GM21723 (cell line): ENCODE results near the gene KBTBD7.

Source experiments
- ATAC-seq: cut with Tn5 transposase; IDR thresholded peaks from one replicate; pipeline ENCODE4 v1.9.1; 2021; ENCODE audit warnings: mild to moderate bottlenecking, moderate library complexity; ENCODE audit not compliant: unreplicated experiment

KBTBD7 gene

DNA sequence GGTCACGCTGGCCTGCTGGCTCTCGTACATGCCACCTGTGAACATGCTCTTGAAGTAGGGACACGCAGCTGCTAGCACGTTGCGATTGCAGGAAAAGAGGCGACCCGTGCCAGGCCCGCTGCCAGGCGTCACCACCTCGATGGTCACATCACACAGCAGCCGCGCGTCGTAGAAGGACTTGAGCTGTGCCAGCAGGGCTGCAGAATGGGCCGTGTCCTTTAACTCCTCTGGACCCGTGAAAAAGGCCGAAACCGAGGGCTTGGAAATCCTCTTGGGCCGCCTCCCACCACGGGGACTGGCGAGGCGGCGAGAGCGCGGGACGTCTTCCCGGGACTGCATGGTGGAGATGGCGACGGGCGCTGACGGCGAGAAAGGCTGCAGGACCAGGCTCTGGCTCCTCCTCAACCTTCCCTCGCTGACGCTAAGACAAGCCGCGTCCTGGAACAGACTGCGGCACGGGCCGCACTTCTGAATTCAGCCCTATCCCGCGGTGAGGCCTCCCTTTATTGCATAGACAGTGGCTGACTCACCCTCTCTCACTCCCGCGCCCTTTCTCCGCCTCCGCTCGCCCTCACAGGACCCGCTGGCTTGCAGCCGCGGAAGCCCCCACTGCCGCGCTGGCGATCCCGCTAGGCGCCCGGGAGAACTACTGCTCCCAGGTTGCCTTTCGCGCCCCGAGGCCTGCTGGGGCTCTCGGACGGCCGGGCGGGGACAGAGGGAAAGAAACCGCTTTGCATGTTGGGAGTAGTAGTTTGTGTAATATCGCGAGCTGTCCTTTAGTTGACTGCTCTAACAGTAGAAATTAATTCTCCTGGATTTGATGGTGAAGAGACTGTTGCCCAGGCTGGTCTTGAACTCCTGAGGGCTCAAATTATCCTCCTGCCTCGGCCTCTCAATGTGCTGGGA is at the start of gene KBTBD7:
Gene KBTBD7, minus strand, starts transcription at position 651 of the 906 bp plus-strand sequence. Its CDS starts 312 bp downstream, at position 339.
- peak; percentile 96 for ATAC-seq

GRCh38 chr13:41241626-41242025 is 47.3 kb upstream of the KBTBD7 start:
- no peak for ATAC-seq

DNA sequence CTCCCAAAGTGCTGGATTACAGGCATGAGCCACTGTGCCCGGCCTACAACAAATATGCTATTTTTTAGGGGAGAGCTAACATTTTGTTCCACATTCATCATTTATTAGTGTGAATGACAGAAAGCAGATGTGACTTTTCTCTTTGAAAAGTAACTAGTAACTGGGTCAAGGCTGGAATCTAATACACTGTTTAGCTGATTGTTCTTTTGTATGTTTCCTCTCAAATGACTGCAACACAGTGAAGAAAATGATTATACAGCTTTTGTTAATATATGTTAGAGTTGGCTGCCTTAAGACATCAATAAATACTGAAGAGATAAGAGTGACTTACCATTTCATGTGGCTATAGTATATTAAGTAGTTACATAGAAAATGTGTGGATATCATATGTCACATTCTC is 42.0 kb upstream of the KBTBD7 start:
- ATAC-seq: no peak

DNA sequence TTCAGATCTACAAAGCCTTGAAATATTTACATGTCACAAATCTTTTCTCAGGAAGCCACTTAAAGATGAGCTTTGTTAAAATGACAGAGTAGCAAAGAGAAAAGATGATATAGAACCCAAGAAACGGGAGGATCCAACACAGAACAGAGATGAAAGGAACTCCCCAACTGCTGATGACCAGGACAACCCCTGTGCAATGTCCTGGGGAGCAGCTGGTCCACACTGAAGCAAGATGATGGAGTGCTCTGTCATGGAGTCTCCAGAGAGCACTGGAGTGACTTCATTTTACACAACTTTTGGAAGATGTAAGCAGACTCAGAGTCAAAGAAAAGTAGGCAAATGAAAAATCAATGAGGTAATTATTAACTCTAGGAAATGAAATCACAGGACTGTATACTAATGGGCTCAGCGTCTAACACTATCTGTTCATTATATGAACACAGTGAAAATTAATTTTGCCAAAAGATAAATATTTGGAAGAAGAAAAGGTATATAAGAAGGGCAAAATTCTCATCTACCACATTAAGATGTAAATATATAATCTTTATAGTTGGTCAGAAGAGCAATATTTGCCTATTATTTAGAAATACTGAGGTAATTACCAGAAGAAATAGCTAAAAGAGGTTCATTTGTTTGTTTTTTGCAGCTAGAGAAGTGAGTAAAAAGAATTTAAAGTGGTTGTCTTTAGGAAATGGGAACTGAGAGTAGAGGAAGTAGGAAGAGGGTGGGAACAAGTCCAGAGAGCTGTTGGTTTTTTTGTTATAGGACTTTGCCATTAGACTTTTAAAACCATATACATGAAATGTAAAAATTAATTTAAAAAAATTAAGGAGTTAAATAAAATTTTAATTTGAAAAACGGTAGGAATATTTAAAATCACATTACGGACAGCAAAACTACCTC is 38.5 kb upstream of the KBTBD7 start:
- ATAC-seq: no peak

DNA sequence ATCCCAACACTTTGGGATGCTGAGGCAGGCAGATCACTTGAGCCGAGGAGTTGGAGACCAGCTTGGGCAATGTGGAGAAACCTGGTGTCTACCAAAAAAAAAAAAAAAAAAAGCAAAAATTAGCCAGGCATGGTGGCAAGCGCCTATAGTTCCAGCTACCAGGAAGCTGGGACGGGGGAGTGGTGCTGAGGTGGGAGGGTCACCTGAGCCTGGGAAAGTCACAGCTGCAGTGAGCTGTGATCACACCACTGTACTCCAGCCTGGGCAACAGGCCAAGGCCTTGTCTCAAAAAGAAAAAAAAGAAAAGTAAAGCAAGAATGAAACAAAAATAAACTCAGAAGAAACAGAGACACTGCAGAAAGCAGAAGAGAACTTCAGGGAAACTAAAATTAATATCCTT is 37.4 kb upstream of the KBTBD7 start:
- no peak for ATAC-seq

DNA sequence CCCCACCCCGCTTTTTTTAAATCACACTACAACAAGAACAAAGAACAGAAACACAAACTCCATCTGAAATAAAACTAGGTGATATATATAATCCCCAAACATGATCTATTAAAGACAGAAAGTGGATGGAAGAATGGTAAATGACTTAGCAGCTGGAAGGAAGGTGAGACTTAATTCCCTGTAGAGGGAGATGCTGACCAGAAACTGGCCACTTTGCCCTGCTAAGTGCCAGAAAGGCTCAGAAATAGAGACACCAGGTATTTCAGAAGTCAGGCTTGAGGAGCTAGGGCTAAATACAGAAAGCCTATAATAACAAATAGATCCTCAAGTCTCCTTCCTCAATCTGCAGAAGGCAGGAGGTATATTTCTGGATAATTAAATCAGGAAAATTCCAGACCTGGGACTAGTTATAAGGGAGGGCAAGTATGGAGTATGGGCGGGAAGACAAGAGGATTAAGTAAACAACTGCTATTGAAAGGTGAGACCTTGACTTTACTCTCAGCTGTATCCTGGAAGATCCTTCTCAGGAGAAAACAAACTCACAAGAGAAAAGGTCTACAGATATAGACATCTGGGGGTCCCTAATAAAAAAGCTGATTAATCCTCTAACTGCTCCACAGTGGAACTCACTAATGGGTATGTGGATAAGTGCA is 36.8 kb upstream of the KBTBD7 start:
- no peak for ATAC-seq

- ATAC-seq: no peak
Observed at GRCh38 chr13:41229356-41229755, 35.0 kb upstream of the KBTBD7 start.

- no peak for ATAC-seq
Observed at GRCh38 chr13:41224113-41225110, 30.0 kb upstream of the KBTBD7 start.

- peak; percentile 86 for ATAC-seq
Observed at GRCh38 chr13:41222259-41222852, 28.0 kb upstream of the KBTBD7 start.

- ATAC-seq: no peak
Observed at GRCh38 chr13:41220401-41220800, 26.0 kb upstream of the KBTBD7 start.

DNA sequence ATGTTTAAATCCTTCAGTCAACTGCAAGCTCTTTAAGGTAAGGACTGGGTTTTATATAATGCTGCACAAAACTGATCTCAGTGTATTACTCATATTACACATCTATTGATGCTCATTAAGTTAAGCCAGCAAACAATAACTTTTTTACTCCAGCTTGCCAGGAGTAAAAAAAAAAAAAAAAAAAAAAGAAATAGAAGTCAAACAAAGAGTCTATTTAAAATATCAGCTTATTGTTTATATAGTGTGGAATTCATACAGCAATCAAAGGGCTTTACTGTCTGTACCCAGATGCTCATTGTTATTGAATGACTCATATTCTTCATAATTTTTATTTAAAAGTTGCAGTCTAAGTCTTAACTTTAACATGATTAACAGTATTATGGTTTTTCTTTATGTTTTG is 21.8 kb upstream of the KBTBD7 start:
- ATAC-seq: no peak

- ATAC-seq: no peak
Observed at GRCh38 chr13:41213919-41214318, 19.6 kb upstream of the KBTBD7 start.

- no peak for ATAC-seq
Observed at GRCh38 chr13:41213316-41213715, 18.9 kb upstream of the KBTBD7 start.

- ATAC-seq: no peak
Observed at GRCh38 chr13:41212881-41213280, 18.5 kb upstream of the KBTBD7 start.

GRCh38 chr13:41211062-41211461 is 16.7 kb upstream of the KBTBD7 start:
- no peak for ATAC-seq

DNA sequence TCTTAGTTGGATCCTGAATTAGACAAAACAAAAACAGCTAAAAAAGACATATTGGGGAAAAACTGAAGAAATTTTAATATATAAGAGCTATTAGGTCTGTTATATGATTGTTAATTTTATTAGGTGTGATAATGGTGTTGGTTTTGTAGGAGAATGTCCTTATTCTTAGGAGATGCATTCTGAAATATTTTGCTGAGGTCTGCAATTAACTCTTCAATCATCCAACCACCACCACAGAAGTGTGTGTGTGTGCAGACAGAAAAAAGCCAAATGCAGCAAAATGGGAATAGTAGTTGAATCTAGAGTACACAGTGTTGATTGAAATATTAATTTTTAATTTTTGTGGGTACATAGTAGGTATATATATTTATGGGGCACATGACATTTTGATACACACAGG is 12.1 kb upstream of the KBTBD7 start:
- no peak for ATAC-seq

GRCh38 chr13:41203810-41204209 is 9.4 kb upstream of the KBTBD7 start:
- ATAC-seq: no peak

GRCh38 chr13:41200126-41200525 is 5.8 kb upstream of the KBTBD7 start:
- ATAC-seq: no peak

- ATAC-seq: peak; percentile 64
Observed at GRCh38 chr13:41199526-41199925, 5.2 kb upstream of the KBTBD7 start.

DNA sequence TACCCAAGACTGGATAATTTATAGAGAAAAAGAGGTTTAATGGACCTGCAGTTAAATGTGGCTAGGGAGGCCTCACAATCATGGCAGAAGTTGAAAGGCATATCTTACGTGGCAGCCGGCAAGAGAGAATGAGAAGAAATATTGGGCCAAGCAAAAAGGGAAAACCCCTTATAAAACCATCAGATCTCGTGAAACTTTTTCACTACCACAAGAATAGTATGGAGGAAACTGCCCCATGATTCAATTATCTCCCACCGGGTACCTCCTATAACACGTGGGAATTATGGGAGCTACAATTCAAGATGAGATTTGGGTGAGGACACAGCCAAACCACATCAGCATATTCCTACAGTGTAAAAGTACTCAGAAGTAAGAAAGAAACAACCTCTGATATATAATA is 4.7 kb upstream of the KBTBD7 start:
- ATAC-seq: no peak
